Mesenchymal stem cell (in vitro differentiated cells and primary cell): ENCODE data around the gene KRT9.
"Not testable (repeated sequence)": the region's sequence is repeated elsewhere in the genome, so short reads cannot be mapped to it uniquely, and the experiment has no call there.

Source experiments
- DNase-seq: peaks from one replicate; pipeline ENCODE4 v3.0.0-alpha.2; 2013
- H2AFZ ChIP-seq: one replicate; pipeline ENCODE4 v1.6.1; 2013; ENCODE audit warnings: low read depth, mild to moderate bottlenecking, control low read depth, inconsistent platforms, low read length, moderate library complexity
- H2AK5ac ChIP-seq: 2 replicates; pipeline ENCODE4 v1.6.1; 2013; ENCODE audit warnings: low read length, moderate library complexity, mild to moderate bottlenecking, inconsistent platforms; ENCODE audit not compliant: severe bottlenecking
- H2BK120ac ChIP-seq: one replicate; pipeline ENCODE4 v1.6.1; 2013; ENCODE audit warnings: low read depth, mild to moderate bottlenecking, inconsistent platforms, low read length, moderate library complexity
- H2BK12ac ChIP-seq, 2 experiments: one replicate each; pipeline ENCODE4 v1.6.1; 2013; ENCODE audit warnings: inconsistent platforms in 2 of 2, low read length in 2 of 2, mild to moderate bottlenecking in 2 of 2, moderate library complexity in 2 of 2, control low read depth in 1 of 2
- H2BK15ac ChIP-seq: one replicate; pipeline ENCODE4 v1.6.1; 2013; ENCODE audit warnings: mild to moderate bottlenecking, low read depth, inconsistent platforms; ENCODE audit not compliant: poor library complexity, severe bottlenecking
- H2BK5ac ChIP-seq: 2 replicates; pipeline ENCODE4 v1.6.1; 2013; ENCODE audit warnings: low read depth, mild to moderate bottlenecking, low read length, control low read depth, inconsistent platforms; ENCODE audit not compliant: poor library complexity, severe bottlenecking
- H3K14ac ChIP-seq, 2 experiments: one replicate each; pipeline ENCODE4 v1.6.1; 2013; ENCODE audit warnings: inconsistent platforms in 2 of 2, low read length in 2 of 2, control low read depth in 1 of 2, mild to moderate bottlenecking in 1 of 2, moderate library complexity in 1 of 2
- H3K18ac ChIP-seq, 2 experiments: one replicate each; pipeline ENCODE4 v1.6.1; 2013; ENCODE audit warnings: inconsistent platforms in 2 of 2, low read length in 2 of 2, control low read depth in 1 of 2, low read depth in 1 of 2, mild to moderate bottlenecking in 1 of 2
- H3K23ac ChIP-seq, 2 experiments: one replicate each; pipeline ENCODE4 v1.6.1; 2013; ENCODE audit warnings: inconsistent platforms in 2 of 2, low read length in 2 of 2, mild to moderate bottlenecking in 2 of 2, moderate library complexity in 2 of 2, control low read depth in 1 of 2
- H3K27ac ChIP-seq: 2 replicates; pipeline ENCODE4 v1.5.1; 2013; ENCODE audit warnings: mild to moderate bottlenecking, moderate library complexity, low read length, control low read depth, inconsistent platforms; ENCODE audit not compliant: poor library complexity, severe bottlenecking
- H3K27me3 ChIP-seq, 2 experiments: 2 replicates each; pipeline versions ENCODE4 v1.6.1 to v1.7.0; 2013; ENCODE audit warnings: low read length in 2 of 2, mild to moderate bottlenecking in 2 of 2, moderate library complexity in 2 of 2, control low read depth in 1 of 2, inconsistent platforms in 1 of 2; ENCODE audit not compliant: control insufficient read depth in 1 of 2, insufficient read depth in 1 of 2
- H3K36me3 ChIP-seq, 2 experiments: 2 replicates each; pipeline versions ENCODE4 v1.6.1 to v1.7.0; 2013; ENCODE audit warnings: low read length in 2 of 2, control low read depth in 1 of 2, inconsistent platforms in 1 of 2, low read depth in 1 of 2, mild to moderate bottlenecking in 1 of 2; ENCODE audit not compliant: insufficient read depth in 2 of 2, control insufficient read depth in 1 of 2
- H3K4ac ChIP-seq, 2 experiments: one replicate each; pipeline ENCODE4 v1.6.1; 2013; ENCODE audit warnings: inconsistent platforms in 2 of 2, low read length in 2 of 2, mild to moderate bottlenecking in 2 of 2, moderate library complexity in 2 of 2, control low read depth in 1 of 2, low read depth in 1 of 2
- H3K4me1 ChIP-seq: 2 replicates; pipeline ENCODE4 v1.6.1; 2013; ENCODE audit warnings: low read depth, low read length, control low read depth; ENCODE audit not compliant: control insufficient read depth, insufficient read depth
- H3K4me2 ChIP-seq: 2 replicates; pipeline ENCODE4 v1.6.1; 2013; ENCODE audit warnings: low read length, mild to moderate bottlenecking, inconsistent platforms; ENCODE audit not compliant: poor library complexity, severe bottlenecking
- H3K4me3 ChIP-seq, 2 experiments: 2 replicates each; pipeline versions ENCODE4 v1.5.1 to v1.7.0; 2013; ENCODE audit warnings: low read length in 2 of 2, mild to moderate bottlenecking in 2 of 2, control low read depth in 1 of 2, low read depth in 1 of 2; ENCODE audit not compliant: insufficient read depth in 1 of 2
- H3K79me1 ChIP-seq: replicated peaks from 2 replicates; pipeline ENCODE4 v1.6.1; 2013; ENCODE audit warnings: mild to moderate bottlenecking, control low read depth, low read length, inconsistent platforms; ENCODE audit not compliant: poor library complexity, severe bottlenecking
- H3K9ac ChIP-seq: 2 replicates; pipeline ENCODE4 v1.7.0; 2013; ENCODE audit warnings: mild to moderate bottlenecking, low read length, moderate library complexity
- H3K9me3 ChIP-seq: 2 replicates; pipeline ENCODE4 v1.7.0; 2013; ENCODE audit warnings: mild to moderate bottlenecking, low read length; ENCODE audit not compliant: control insufficient read depth
- H4K8ac ChIP-seq: one replicate; pipeline ENCODE4 v1.6.1; 2013; ENCODE audit warnings: inconsistent platforms, mild to moderate bottlenecking, low read length, moderate library complexity
- H4K91ac ChIP-seq: one replicate; pipeline ENCODE4 v1.6.1; 2013; ENCODE audit warnings: mild to moderate bottlenecking, low read length, inconsistent platforms
- WGBS: methylation state at CpG from one replicate; pipeline ENCODE4 v1.1.7; 2013; ENCODE audit warnings: mixed read lengths; 5-methylcytosine and 5-hydroxymethylcytosine counted together

Gene KRT9

GRCh38 chr17:41619927-41620582 lies 48.2 kb upstream of the KRT9 start:
- H3K27ac ChIP-seq, H3K79me1 ChIP-seq, H2BK12ac ChIP-seq, H2BK120ac ChIP-seq, H4K91ac ChIP-seq, H4K8ac ChIP-seq, H3K9ac ChIP-seq, H2BK5ac ChIP-seq, H2AFZ ChIP-seq, H3K4ac ChIP-seq, H3K14ac ChIP-seq, H3K4me2 ChIP-seq, H3K36me3 ChIP-seq, H3K23ac ChIP-seq, H3K18ac ChIP-seq, H2BK15ac ChIP-seq, DNase-seq, H2AK5ac ChIP-seq, H3K9me3 ChIP-seq, H3K4me3 ChIP-seq: not testable (repeated sequence)
- peaks cover 27% of the 10 kb centered on the region for H3K4me1 ChIP-seq
- peaks cover 10 to 44% of the 10 kb centered on the region in 2 experiments for H3K27me3 ChIP-seq
- WGBS = 85% methylated on average over 6 of the region's 6 CpGs

DNA sequence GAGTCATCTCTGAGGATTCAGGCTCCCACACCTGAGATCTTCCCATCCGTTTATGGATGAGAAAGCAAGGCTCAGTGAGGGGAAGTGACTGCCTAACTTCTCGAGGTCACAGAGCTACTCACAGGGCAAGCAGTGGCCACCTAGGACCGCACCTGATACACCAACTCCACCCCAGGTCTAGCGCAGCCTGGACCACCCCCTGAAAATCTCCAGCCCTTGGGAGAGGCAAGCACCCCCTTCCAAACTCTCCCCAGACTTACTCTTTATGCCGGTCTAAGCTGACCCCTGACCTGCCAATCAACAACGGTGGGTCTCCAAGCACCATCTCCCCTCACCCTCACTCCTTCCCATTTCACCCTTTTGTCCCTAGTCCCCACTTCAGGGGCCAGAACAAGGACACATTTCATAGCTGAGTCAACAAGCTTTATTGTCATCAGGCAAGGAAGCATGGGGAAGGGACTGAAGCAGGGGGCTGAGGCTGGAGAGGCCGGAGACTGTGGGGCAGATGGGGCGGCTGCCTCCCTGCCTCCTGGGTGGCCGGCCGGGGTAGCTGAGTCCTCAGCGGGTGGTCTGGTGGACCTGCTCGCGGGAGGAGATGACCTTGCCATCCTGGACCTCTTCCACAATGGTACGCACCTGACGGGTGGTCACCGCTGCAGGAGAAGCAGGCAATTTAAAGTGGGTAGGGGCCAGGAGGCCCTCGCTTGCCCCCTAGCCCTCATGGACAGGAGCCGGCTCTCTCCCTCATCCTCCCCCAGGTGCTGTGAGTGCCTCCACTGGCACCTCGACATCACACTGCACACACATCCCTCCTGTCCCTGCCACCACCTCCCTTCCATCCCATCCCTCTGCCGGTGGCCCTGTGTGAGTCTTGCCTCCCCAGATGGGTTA lies 47.4 kb upstream of the KRT9 start:
- Histone ChIP-seq H4K91ac (no peak overlapping the region), H4K8ac (no peak overlapping the region), H3K9me3 (no peaks in the 10 kb centered on the region), H3K14ac (no peak overlapping the region), H3K4me3 (no peak overlapping the region), H2BK12ac (no peak overlapping the region), H3K4me2 (no peak overlapping the region), H3K36me3 (no peaks in the 10 kb centered on the region), H3K27ac (no peak overlapping the region), H2AK5ac (no peak overlapping the region), H3K18ac (no peak overlapping the region), H3K79me1 (no peaks in the 10 kb centered on the region), H3K27me3 (peaks cover 10 to 45% of the 10 kb centered on the region in 2 experiments), H3K4me1 (peaks cover 21% of the 10 kb centered on the region), H3K9ac (no peak overlapping the region), H2AFZ (no peak overlapping the region), H2BK15ac (no peak overlapping the region), H3K23ac (no peak overlapping the region), H2BK5ac (no peak overlapping the region), H3K4ac (no peak overlapping the region), H2BK120ac (no peak overlapping the region)
- 78% methylated on average over 11 of the region's 20 CpGs for WGBS
- DNase-seq = no peak

GRCh38 chr17:41618341-41619035 lies 46.6 kb upstream of the KRT9 start:
- Histone ChIP-seq H3K27ac (no peak overlapping the region), H3K36me3 (no peaks in the 10 kb centered on the region), H3K14ac (no peak overlapping the region), H3K9me3 (no peaks in the 10 kb centered on the region), H3K18ac (no peak overlapping the region), H3K4me1 (peaks cover 18% of the 10 kb centered on the region), H2BK12ac (no peak overlapping the region), H3K4me2 (no peak overlapping the region), H3K4me3 (no peak overlapping the region), H2AFZ (no peak overlapping the region), H3K23ac (no peak overlapping the region), H2BK120ac (no peak overlapping the region), H3K27me3 (peaks cover 10 to 41% of the 10 kb centered on the region in 2 experiments), H2BK5ac (no peak overlapping the region), H3K4ac (no peak overlapping the region), H4K91ac (no peak overlapping the region), H3K9ac (no peak overlapping the region), H2AK5ac (no peak overlapping the region), H4K8ac (no peak overlapping the region), H2BK15ac (no peak overlapping the region), H3K79me1 (no peaks in the 10 kb centered on the region)
- no peak for DNase-seq
- WGBS = 71% methylated on average over 12 of the region's 13 CpGs

GRCh38 chr17:41617698-41618097 lies 45.8 kb upstream of the KRT9 start:
- H2AK5ac ChIP-seq = no peak overlapping the region
- no peak overlapping the region for H2BK12ac ChIP-seq
- no peaks in the 10 kb centered on the region for H3K36me3 ChIP-seq
- no peak overlapping the region for H2BK15ac ChIP-seq
- H3K4me1 ChIP-seq = peaks cover 19% of the 10 kb centered on the region
- H3K79me1 ChIP-seq = no peaks in the 10 kb centered on the region
- no peak overlapping the region for H3K9ac ChIP-seq
- DNase-seq = no peak
- no peak overlapping the region for H4K91ac ChIP-seq
- H3K23ac ChIP-seq = no peak overlapping the region
- H3K14ac ChIP-seq = no peak overlapping the region
- peaks cover 10 to 37% of the 10 kb centered on the region in 2 experiments for H3K27me3 ChIP-seq
- H3K4me3 ChIP-seq = no peak overlapping the region
- H4K8ac ChIP-seq = no peak overlapping the region
- no peaks in the 10 kb centered on the region for H3K9me3 ChIP-seq
- no peak overlapping the region for H2AFZ ChIP-seq
- H2BK5ac ChIP-seq = no peak overlapping the region
- no peak overlapping the region for H2BK120ac ChIP-seq
- H3K18ac ChIP-seq = no peak overlapping the region
- H3K27ac ChIP-seq = no peak overlapping the region
- 67% methylated on average over 10 of the region's 11 CpGs for WGBS
- H3K4ac ChIP-seq = no peak overlapping the region
- H3K4me2 ChIP-seq = no peak overlapping the region
